Right cardiac atrium (tissue), 5 donors: ENCODE measurements around the gene DCST2. TPM values are rescaled to one million over a fixed set of nuclear protein-coding genes. Genes with fewer than 3 reads are reported as not detected.
A peak's percentile ranks its signal among the peaks of the same experiment; 100 is the strongest.

Experiments used
- ATAC-seq, 2 donors: fragments of 200-7000 bp; cut with Tn5 transposase; one replicate each; pipeline versions ENCODE4 v1.8.0 to v1.9.1; 2020; ENCODE audit warnings: moderate library complexity in 2 of 2, mild to moderate bottlenecking in 1 of 2
- DNase-seq, 3 donors: peaks; one replicate each; pipeline ENCODE4 v3.0.0-alpha.2; 2020
- H3K27ac ChIP-seq: one replicate; pipeline ENCODE4 v1.5.1; 2013; ENCODE audit warnings: mild to moderate bottlenecking, low read length, control low read depth, moderate library complexity
- H3K27me3 ChIP-seq: one replicate; pipeline ENCODE4 v1.6.1; 2013; ENCODE audit not compliant: control insufficient read depth, insufficient read depth
- H3K4me1 ChIP-seq: one replicate; pipeline ENCODE4 v1.6.1; 2013; ENCODE audit warnings: low read length; ENCODE audit not compliant: control insufficient read depth, insufficient read depth
- H3K4me3 ChIP-seq: one replicate; pipeline ENCODE4 v1.5.1; 2013; ENCODE audit warnings: low read length, control low read depth
- H3K9me3 ChIP-seq: one replicate; pipeline ENCODE4 v1.6.1; 2013; ENCODE audit warnings: low read length; ENCODE audit not compliant: control insufficient read depth
- WGBS: extraction: QIAGEN DNeasy Blood & Tissue Kit; methylation state at CpG from one replicate; pipeline ENCODE4 v1.1.7; 2013; 5-methylcytosine and 5-hydroxymethylcytosine counted together
- intact Hi-C, 4 donors: fragments of 100-400 bp; cut with DNase I; formaldehyde crosslinking; loops; one replicate each; pipeline versions ENCODE4 v1.11.0 to v1.14.0; 2022 to 2023
- polyA plus RNA-seq: library from polyadenylated mRNA; stranded (reverse); fragments of 200-250 nt; gene quantifications from one replicate; pipeline ENCODE4 v1.2.3, GENCODE V29; 2013
- total RNA-seq, 4 donors: library from RNA; stranded (reverse); fragmentation: NEBNext Ultra II Directional; extraction: Animal tissue kit (Norgen Biotek cat#: 25700); gene quantifications; one replicate each; pipeline ENCODE4 v1.2.1, GENCODE V29; 2021
- donor health status: healthy with polysubstance abuse.
- donor health status: DM: no; HTN: yes; CAD: no.
- donor health status: DM: no; HTN: no; CAD: no.
- donor health status: DM: no; HTN: yes; CAD: no; lungs with severe emphysema.
- donor health status: DM: yes; HTN: yes; CAD: no.

Gene DCST2
- total and polyA plus RNA-seq, 5 donors = 0.23 to 0.33 (median 0.29) TPM; not detected in 1

DNA sequence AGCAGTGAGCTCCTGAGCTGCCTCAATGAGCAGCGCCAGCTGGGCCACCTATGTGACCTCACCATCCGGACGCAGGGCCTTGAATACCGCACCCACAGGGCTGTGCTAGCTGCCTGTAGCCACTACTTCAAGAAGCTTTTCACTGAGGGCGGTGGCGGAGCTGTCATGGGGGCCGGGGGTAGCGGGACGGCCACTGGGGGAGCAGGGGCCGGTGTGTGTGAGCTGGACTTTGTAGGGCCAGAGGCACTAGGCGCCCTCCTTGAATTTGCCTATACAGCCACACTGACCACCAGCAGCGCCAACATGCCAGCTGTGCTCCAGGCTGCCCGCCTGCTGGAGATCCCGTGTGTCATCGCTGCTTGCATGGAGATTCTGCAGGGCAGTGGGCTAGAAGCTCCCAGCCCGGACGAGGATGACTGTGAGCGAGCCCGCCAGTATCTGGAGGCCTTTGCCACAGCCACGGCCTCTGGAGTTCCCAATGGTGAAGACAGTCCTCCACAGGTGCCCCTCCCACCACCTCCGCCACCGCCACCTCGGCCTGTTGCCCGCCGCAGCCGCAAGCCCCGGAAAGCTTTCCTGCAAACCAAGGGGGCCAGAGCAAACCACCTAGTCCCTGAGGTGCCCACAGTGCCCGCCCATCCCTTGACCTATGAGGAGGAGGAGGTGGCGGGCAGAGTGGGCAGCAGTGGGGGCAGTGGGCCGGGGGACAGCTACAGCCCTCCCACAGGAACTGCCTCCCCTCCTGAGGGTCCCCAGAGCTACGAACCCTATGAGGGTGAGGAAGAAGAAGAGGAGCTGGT, 18.7 kb downstream of the DCST2 start:
- no peaks in the 10 kb centered on the region for H3K27me3 ChIP-seq
- ATAC-seq = no peak
- no peak overlapping the region for H3K4me3 ChIP-seq
- WGBS = 89% methylated on average over 31 of the region's 31 CpGs
- H3K4me1 ChIP-seq = peaks cover 12% of the 10 kb centered on the region
- no peak overlapping the region for H3K27ac ChIP-seq
- no peaks in the 10 kb centered on the region for H3K9me3 ChIP-seq
- intact Hi-C loops = loop anchor here in 2 of 4 donors (5.0 to 10.0 kb wide), 2 partner anchors 50 to 53 kb away; partner anchors contain the start of gene PYGO2 (in 2 of the 2)
- DNase-seq = no peak

DNA sequence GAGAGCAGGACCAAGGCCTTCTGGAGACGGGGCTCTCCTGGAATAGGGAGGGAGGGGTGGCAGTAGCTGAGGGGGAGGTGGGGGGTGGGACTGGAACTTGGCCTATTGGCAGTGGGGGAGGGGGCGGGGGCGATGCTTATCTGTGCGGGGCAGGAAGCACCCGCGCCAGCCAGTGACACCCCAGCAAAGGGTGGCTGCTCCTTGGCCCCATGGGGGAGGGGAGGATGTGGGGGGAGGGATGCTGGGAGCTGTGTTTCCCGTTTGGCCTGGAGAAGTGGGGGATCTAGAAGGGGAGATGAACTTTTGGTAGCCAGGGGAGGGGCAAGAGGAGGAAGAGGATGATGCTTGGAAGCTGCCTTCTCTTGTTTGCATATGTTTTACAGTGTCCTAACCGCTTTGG, 19.9 kb downstream of the DCST2 start:
- Histone ChIP-seq H3K27ac (no peak overlapping the region), H3K4me1 (peaks cover 12% of the 10 kb centered on the region), H3K9me3 (no peaks in the 10 kb centered on the region), H3K4me3 (no peak overlapping the region), H3K27me3 (no peaks in the 10 kb centered on the region)
- intact Hi-C loops = loop anchor here in 1 of 4 donors (10.0 kb wide), 1 partner anchor 49 kb away; the partner anchor contains the start of gene PYGO2
- 39% methylated on average over 8 of the region's 8 CpGs for WGBS
- ATAC-seq (no peak), DNase-seq (no peak)

DNA sequence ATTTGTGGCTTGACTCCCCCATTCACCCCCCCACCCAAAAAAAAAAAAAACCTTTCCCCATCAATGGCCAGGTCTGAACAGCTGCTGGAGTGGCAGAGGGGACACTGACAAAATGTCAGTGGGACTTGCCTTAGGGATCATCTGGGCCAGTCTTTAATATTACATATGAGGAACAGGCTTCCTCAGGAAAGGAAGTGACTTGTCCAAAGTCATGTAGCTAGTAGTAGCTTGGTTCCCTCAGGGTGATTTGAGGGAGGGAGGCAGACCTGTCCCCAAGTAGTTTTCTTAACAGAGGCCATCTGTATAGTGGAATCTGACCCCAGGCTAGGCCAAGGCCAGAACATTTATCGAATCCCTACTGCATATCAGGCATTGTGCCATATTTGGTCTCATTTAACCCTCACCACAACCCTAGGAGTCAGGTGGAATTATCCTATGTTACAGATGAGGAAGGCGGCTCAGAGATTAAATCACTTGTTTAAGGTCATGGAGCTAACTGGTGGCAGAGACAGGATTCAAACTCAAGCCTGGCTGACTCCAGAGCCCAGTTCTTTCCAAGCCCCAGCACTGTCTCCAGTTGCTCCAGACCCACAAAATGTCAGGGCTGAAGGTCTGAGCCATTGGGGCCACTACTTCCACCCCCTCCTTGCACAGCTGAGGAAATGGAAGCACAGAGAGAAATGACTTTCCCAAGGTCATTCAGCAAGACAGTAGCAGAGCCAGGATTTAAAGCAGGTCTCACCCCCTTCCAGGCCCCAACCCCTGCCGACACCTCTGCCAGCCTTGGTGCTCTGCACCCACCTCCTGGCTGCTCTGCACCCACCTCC, 20.6 kb downstream of the DCST2 start:
- Histone ChIP-seq H3K27me3 (no peaks in the 10 kb centered on the region), H3K4me1 (peaks cover 12% of the 10 kb centered on the region), H3K9me3 (no peaks in the 10 kb centered on the region), H3K4me3 (no peak overlapping the region), H3K27ac (no peak overlapping the region)
- intact Hi-C loops = loop anchor here in 1 of 4 donors (10.0 kb wide), 1 partner anchor 48 kb away; the partner anchor contains the start of gene PYGO2
- 69% methylated on average over 3 of the region's 3 CpGs for WGBS
- no peak for DNase-seq
- ATAC-seq = no peak

DNA sequence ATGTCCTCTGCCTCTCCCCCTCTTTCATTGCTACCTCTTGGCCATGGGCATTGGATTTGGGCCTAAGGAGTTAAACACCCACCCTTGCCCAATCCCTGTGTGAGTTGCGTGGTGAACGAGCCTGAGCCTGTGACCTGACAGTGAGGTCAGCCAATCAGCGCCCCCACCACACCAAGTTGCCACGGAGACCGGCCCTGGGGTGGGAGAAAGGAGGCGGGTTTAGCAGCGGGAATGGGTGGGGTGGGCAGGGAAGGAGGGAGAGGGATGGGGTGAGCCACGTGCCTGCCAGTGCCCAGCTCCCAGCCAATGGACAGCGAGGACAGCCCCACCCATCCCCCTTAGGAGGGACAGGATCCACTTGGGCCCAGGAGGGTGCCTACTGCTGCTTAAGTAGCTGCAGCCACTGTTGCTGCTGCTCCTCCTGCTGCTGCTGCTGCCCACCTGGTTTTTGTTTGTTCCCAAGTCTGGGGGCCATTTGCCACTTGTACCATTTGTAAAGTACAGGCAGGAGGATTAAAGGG, 21.5 kb downstream of the DCST2 start:
- intact Hi-C loops = loop anchor here in 1 of 4 donors (10.0 kb wide), 1 partner anchor 47 kb away; the partner anchor contains the start of gene PYGO2
- 26% methylated on average over 9 of the region's 9 CpGs for WGBS

DNA sequence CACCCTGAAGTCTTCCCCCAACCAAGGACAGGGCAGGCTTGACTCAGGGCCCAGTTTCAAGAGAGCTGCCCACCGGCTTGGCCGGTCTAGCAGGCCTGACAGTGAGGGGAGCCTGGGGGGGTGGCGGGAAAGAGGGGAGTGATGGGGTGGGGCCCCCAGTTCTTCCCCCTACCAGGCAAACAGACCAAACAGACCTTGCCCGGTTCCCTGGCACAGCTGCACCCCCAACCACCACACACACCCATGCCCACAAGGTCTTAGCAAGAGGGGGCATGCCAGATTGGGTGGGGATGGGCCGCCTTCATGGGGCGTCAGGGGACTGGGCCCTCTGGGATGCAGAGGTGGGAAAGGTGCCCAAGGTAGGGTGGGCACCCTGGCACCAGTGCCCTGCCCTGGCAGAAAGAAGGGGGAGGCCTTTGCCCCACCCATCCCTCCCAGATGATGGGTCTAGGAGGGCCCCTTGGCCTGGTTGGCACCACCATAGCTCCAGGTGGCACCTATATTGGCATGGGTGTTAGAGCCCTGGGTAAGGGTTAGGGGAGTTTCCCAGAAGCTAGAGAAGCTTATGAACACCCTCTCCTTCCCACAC, 22.1 kb downstream of the DCST2 start:
- DNase-seq (no peak), ATAC-seq (peak in 1 of 2 donors; percentile 0)
- Histone ChIP-seq H3K4me3 (no peak overlapping the region), H3K9me3 (no peaks in the 10 kb centered on the region), H3K27me3 (no peaks in the 10 kb centered on the region), H3K27ac (peak overlapping the region; percentile 21), H3K4me1 (peaks cover 11% of the 10 kb centered on the region)
- WGBS = 91% methylated on average over 6 of the region's 6 CpGs
- intact Hi-C loops = loop anchor here in 1 of 4 donors (10.0 kb wide), 1 partner anchor 47 kb away; the partner anchor contains the start of gene PYGO2

More for the DNA sequence above, 21.5 kb downstream of the DCST2 start:
- ATAC-seq (peak; percentile 52 to 60), DNase-seq (peak; percentile 88 to 92 (median 92))
- Histone ChIP-seq H3K27ac (peak overlapping the region; percentile 43), H3K4me3 (no peak overlapping the region), H3K27me3 (no peaks in the 10 kb centered on the region), H3K4me1 (peaks cover 9% of the 10 kb centered on the region), H3K9me3 (no peaks in the 10 kb centered on the region)

DNA sequence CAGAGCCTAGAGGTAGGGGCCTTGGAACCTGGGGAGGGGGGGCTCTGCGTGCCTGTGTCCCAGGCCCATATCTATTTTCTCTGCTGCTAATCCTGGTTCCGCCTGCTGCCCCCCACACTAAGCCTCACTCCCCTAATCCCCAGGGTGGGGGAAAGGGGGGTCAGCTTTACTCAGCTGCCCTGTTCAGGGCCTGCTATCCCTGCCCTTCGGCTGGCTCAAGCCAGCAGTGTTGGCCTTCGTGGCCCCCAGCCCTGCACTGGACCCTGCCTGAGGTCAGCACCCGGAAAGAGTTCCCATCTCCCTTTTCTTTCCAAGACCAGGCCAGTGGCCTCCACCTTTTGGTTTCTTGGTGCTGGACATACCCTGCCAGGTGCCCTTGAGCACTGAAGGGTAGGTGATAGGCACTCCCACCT, 22.6 kb downstream of the DCST2 start:
- Histone ChIP-seq H3K27me3 (no peaks in the 10 kb centered on the region), H3K27ac (no peak overlapping the region), H3K4me3 (no peak overlapping the region), H3K9me3 (no peaks in the 10 kb centered on the region), H3K4me1 (peaks cover 16% of the 10 kb centered on the region)
- DNase-seq (no peak), ATAC-seq (no peak)
- 78% methylated on average over 5 of the region's 5 CpGs for WGBS
- intact Hi-C loops = loop anchor here in 1 of 4 donors (10.0 kb wide), 1 partner anchor 46 kb away; the partner anchor contains the start of gene PYGO2

DNA sequence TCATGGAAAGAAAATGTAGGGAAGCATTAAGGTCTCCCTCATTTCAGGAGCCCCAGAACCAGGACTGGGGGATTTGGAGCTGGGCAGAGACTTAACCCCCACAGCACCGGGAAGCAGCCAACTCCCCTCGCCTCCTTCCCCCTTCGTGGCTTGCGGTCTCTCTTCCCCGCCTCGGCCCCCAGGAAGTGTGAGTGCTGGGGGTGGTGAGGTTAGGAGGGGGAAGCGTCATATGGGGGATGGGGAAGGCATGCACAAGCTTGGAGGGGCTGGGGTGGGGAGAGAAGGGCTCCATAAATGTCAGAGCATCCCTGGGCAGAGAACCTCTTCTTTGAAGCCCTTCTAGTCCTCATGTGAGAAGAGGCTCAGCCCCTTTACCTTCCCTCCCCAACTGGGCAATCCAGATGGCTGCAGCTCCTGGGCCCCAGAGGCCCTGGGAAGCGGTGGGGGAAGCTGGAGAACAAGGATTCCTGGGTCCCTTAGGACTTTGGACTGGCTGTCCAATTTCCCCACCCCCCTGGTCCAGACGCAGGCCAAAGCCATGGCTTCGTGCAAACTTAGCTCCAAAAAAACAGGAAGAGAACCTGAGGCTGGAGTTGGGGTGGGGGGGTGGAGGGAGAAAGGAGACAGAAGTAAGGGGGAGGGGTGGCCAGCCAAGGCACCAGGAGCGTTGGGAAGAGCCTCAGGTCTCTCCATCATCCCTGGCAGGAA, 23.2 kb downstream of the DCST2 start:
- DNase-seq = no peak
- Histone ChIP-seq H3K9me3 (no peaks in the 10 kb centered on the region), H3K27me3 (no peaks in the 10 kb centered on the region), H3K4me3 (no peak overlapping the region), H3K4me1 (peaks cover 19% of the 10 kb centered on the region), H3K27ac (no peak overlapping the region)
- intact Hi-C loops = loop anchor here in 1 of 4 donors (10.0 kb wide), 1 partner anchor 46 kb away; the partner anchor contains the start of gene PYGO2
- WGBS = 49% methylated on average over 11 of the region's 11 CpGs
- no peak for ATAC-seq

DNA sequence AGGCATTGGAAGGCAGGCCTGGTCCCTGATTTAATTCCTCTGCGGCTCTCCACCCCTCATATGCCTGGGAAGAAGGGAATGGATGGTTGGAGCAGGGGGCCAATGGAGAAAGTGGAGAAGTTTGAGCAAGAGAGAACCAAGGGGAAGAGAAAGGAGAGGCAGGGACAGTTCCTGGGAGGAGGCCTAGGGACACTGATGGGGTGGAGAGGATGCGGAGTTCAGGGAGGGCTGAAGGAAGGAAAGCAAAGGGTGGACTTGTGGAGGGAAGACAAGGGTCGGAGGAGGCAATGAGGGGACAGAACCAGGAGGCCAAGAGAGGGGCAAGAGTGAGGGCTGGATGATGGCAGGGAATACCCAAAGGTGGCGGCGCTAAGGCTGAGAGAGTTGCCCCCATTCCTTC, 23.8 kb downstream of the DCST2 start:
- Histone ChIP-seq H3K4me3 (no peak overlapping the region), H3K27ac (no peak overlapping the region), H3K9me3 (no peaks in the 10 kb centered on the region), H3K27me3 (no peaks in the 10 kb centered on the region), H3K4me1 (peaks cover 21% of the 10 kb centered on the region)
- DNase-seq = no peak
- intact Hi-C loops = loop anchor here in 1 of 4 donors (10.0 kb wide), 1 partner anchor 45 kb away; the partner anchor contains the start of gene PYGO2
- WGBS = 87% methylated on average over 5 of the region's 5 CpGs
- ATAC-seq = no peak

DNA sequence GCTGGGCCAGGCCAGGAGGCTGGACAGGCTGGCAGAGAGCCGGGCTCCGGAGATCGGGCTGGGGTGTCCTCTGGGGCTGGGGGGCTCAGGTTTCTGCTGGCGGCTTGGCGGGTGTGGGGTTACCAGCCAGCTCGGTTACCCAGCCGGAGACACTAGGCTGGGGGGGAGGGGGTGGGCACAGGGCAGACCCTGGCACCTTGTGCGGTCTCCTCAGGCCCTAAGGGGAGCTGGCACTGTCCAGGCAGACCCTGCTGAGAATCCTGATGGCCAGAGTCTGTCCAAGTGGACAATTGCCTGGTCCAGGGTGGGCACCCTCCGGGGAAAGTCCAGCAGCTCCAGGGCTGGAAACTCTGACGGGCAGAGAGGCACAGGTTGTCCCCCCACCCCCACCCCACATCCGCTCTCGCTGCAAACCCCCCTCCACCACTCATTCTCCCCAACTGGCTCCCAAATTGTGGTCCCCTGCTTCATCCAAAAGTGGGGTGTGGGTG, 24.3 kb downstream of the DCST2 start:
- Histone ChIP-seq H3K9me3 (no peaks in the 10 kb centered on the region), H3K27me3 (no peaks in the 10 kb centered on the region), H3K4me1 (peaks cover 26% of the 10 kb centered on the region), H3K4me3 (no peak overlapping the region), H3K27ac (no peak overlapping the region)
- intact Hi-C loops = no loop called here
- WGBS = 91% methylated on average over 12 of the region's 12 CpGs
- no peak for ATAC-seq
- DNase-seq = peak in 2 of 3 donors; percentile 53 to 64
